ENCODE data around the gene ACOX3.

The ACOX3 gene

GRCh38 chr4:8467016-8467415 is 26.5 kb upstream of the ACOX3 start:
- no peak for DNase-seq (ENCODE audit: low spot score)
- no peak for TF ChIP-seq CTCF (IDR thresholded peaks at IDR 0.05; ENCODE audit: extremely low read depth, insufficient read depth, missing control alignments)
- in situ Hi-C loops (cut with MboI; ENCODE audit: low pct_unique_long_range_greater_than_20kb, low sequenced_read_pairs, unreplicated experiment): loop anchor here (25.0 kb wide), 1 partner anchor 120 kb away; the partner anchor contains the start of genes CPZ and GPR78

GRCh38 chr4:8465615-8466611 is 25.4 kb upstream of the ACOX3 start:
- no peak for TF ChIP-seq CTCF (IDR thresholded peaks at IDR 0.05; ENCODE audit: extremely low read depth, insufficient read depth, missing control alignments)
- no peak for DNase-seq (ENCODE audit: low spot score)
- in situ Hi-C loops (cut with MboI; ENCODE audit: low pct_unique_long_range_greater_than_20kb, low sequenced_read_pairs, unreplicated experiment): loop anchor here (25.0 kb wide), 1 partner anchor 121 kb away; the partner anchor contains the start of genes CPZ and GPR78

GRCh38 chr4:8464381-8464780 is 23.9 kb upstream of the ACOX3 start:
- in situ Hi-C loops (cut with MboI; ENCODE audit: low pct_unique_long_range_greater_than_20kb, low sequenced_read_pairs, unreplicated experiment): loop anchor here (25.0 kb wide), 1 partner anchor 123 kb away; the partner anchor contains the start of genes CPZ and GPR78
- DNase-seq (ENCODE audit: low spot score): no peak
- TF ChIP-seq CTCF (IDR thresholded peaks at IDR 0.05; ENCODE audit: extremely low read depth, insufficient read depth, missing control alignments): no peak

GRCh38 chr4:8463811-8464210 is 23.3 kb upstream of the ACOX3 start:
- TF ChIP-seq CTCF (IDR thresholded peaks at IDR 0.05; ENCODE audit: extremely low read depth, insufficient read depth, missing control alignments): no peak
- DNase-seq (ENCODE audit: low spot score): no peak
- in situ Hi-C loops (cut with MboI; ENCODE audit: low pct_unique_long_range_greater_than_20kb, low sequenced_read_pairs, unreplicated experiment): loop anchor here (25.0 kb wide), 1 partner anchor 123 kb away; the partner anchor contains the start of genes CPZ and GPR78

- no peak for TF ChIP-seq CTCF (IDR thresholded peaks at IDR 0.05; ENCODE audit: extremely low read depth, insufficient read depth, missing control alignments)
- in situ Hi-C loops (cut with MboI; ENCODE audit: low pct_unique_long_range_greater_than_20kb, low sequenced_read_pairs, unreplicated experiment): loop anchor here (25.0 kb wide), 1 partner anchor 126 kb away; the partner anchor contains the start of genes CPZ and GPR78
- DNase-seq (ENCODE audit: low spot score): no peak
These were observed 21.1 kb upstream of the ACOX3 start for GRCh38 chr4:8461616-8462015.

GRCh38 chr4:8461086-8461485 is 20.6 kb upstream of the ACOX3 start:
- TF ChIP-seq CTCF (IDR thresholded peaks at IDR 0.05; ENCODE audit: extremely low read depth, insufficient read depth, missing control alignments): no peak
- in situ Hi-C loops (cut with MboI; ENCODE audit: low pct_unique_long_range_greater_than_20kb, low sequenced_read_pairs, unreplicated experiment): loop anchor here (25.0 kb wide), 1 partner anchor 126 kb away; the partner anchor contains the start of genes CPZ and GPR78
- no peak for DNase-seq (ENCODE audit: low spot score)

Data from GM13977 (cell line).